ENCODE data around the gene USP1.
A peak's percentile ranks its signal among the peaks of the same experiment; 100 is the strongest.

USP1 gene

DNA sequence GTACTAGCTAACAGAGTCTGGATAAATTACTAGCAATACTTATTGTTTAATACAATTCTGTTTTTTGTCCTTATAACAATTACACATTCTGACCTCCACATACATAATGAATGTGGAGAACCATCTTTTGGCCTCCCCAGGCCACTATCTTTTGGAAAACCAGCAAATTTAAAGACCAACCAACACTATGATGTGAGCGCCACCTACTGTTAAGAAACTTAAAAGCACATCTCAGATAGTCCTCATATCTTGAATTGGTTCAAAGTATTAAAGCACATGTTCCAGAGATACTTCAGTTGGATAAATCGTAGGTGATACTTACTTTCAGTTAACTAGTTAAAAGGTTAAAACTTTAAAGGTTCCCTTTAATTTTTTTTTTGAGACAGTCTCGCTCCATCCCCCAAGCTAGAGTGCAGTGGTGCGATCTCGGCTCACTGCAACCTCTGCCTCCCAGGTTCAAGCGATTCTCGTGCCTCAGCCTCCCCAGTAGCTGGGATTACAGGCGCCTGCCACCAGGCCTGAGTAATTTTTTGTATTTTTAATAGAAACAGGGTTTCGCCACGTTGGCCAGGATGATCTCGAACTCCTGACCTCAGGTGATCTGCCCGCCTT lies 29.3 kb upstream of the USP1 start:
- no peak for DNase-seq (ENCODE audit: low read depth)
- TF ChIP-seq, protein P1, sequence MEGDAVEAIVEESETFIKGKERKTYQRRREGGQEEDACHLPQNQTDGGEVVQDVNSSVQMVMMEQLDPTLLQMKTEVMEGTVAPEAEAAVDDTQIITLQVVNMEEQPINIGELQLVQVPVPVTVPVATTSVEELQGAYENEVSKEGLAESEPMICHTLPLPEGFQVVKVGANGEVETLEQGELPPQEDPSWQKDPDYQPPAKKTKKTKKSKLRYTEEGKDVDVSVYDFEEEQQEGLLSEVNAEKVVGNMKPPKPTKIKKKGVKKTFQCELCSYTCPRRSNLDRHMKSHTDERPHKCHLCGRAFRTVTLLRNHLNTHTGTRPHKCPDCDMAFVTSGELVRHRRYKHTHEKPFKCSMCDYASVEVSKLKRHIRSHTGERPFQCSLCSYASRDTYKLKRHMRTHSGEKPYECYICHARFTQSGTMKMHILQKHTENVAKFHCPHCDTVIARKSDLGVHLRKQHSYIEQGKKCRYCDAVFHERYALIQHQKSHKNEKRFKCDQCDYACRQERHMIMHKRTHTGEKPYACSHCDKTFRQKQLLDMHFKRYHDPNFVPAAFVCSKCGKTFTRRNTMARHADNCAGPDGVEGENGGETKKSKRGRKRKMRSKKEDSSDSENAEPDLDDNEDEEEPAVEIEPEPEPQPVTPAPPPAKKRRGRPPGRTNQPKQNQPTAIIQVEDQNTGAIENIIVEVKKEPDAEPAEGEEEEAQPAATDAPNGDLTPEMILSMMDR (IDR thresholded peaks at IDR 0.05; ENCODE audit: control insufficient read depth, extremely low read depth, insufficient read depth): peak; percentile 69
- no peak overlapping the region for H3K4me3 ChIP-seq (ENCODE audit: low read depth, low read length)

DNA sequence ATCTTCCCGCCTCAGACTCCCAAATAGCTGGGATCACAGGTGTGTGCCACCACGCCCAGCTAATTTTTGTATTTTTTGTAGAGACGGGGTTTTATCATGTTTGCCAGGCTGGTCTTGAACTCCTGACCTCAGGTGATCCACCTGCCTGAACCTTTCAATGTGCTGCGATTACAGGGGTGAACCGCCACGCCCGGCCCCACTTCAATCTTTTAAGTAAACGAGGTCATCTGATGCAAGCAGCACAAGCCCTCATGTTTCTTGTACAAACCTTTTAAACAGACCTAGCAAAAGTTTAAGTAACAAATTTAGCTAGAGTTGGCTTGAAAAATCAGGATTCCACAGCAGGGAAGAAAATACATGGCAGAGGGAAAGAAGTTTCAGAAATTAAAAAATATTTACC lies 21.2 kb upstream of the USP1 start:
- TF ChIP-seq, protein P1 (IDR thresholded peaks at IDR 0.05; ENCODE audit: control insufficient read depth, extremely low read depth, insufficient read depth): no peak
- no peak overlapping the region for H3K4me3 ChIP-seq (ENCODE audit: low read depth, low read length)
- no peak for DNase-seq (ENCODE audit: low read depth)

GRCh38 chr1:62417351-62417999 lies 19.4 kb upstream of the USP1 start:
- no peak for DNase-seq (ENCODE audit: low read depth)
- H3K4me3 ChIP-seq (ENCODE audit: low read depth, low read length): no peak overlapping the region
- TF ChIP-seq, protein P1 (IDR thresholded peaks at IDR 0.05; ENCODE audit: control insufficient read depth, extremely low read depth, insufficient read depth): no peak

DNA sequence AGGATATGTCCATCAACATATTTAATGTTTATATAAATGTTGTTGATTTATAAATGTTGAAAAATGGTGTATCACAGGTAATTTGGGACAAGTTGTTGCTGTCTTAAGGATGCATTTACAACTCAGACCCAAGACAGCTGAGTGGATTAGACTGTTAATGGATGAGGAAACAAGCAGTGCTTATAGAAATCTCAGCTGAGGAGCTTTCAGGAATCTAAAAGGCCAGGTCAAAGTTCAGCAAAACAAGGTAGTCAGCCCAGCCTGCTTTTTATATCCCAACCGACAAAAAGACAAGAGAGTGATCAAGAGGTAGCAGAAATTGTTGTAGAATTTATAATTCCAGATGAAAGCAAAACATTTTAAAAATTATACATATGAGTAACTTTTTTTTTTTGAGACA lies 16.6 kb upstream of the USP1 start:
- DNase-seq (ENCODE audit: low read depth): no peak
- no peak overlapping the region for H3K4me3 ChIP-seq (ENCODE audit: low read depth, low read length)
- TF ChIP-seq, protein P1 (IDR thresholded peaks at IDR 0.05; ENCODE audit: control insufficient read depth, extremely low read depth, insufficient read depth): no peak

GRCh38 chr1:62423580-62424242 lies 13.1 kb upstream of the USP1 start:
- TF ChIP-seq, protein P1 (IDR thresholded peaks at IDR 0.05; ENCODE audit: control insufficient read depth, extremely low read depth, insufficient read depth): no peak
- no peak overlapping the region for H3K4me3 ChIP-seq (ENCODE audit: low read depth, low read length)
- DNase-seq (ENCODE audit: low read depth): no peak

DNA sequence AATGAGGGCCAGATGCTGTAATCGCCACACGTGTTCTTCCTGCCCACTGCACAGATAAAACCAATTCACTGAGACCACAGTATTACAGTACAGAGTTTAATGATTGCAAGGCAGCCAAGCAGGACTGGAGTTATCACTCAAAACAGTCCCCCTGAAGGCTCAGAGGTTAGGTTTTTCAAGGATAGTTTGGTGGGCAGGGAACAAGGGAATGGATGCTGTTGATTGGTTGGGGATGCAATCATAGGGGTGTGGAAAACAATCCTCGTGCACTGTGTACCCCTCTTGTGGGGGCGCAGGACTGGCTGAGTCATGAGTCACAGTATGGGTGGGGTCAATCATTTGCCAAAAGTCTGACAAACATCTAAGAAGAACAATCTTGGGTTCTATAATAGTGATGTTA lies 12.4 kb upstream of the USP1 start:
- TF ChIP-seq, protein P1 (IDR thresholded peaks at IDR 0.05; ENCODE audit: control insufficient read depth, extremely low read depth, insufficient read depth): no peak
- DNase-seq (ENCODE audit: low read depth): no peak
- H3K4me3 ChIP-seq (ENCODE audit: low read depth, low read length): no peak overlapping the region

All from LNCaP clone FGC (cell line).